Measurements from ENCODE around the gene FHIT. TPM values are rescaled to one million over a fixed set of nuclear protein-coding genes. Genes with fewer than 3 reads are reported as not detected.

Gene FHIT
- polyA plus RNA-seq, 1 of the 3 experiments (the other 2 are of a cell fraction), result 0.41 TPM

DNA sequence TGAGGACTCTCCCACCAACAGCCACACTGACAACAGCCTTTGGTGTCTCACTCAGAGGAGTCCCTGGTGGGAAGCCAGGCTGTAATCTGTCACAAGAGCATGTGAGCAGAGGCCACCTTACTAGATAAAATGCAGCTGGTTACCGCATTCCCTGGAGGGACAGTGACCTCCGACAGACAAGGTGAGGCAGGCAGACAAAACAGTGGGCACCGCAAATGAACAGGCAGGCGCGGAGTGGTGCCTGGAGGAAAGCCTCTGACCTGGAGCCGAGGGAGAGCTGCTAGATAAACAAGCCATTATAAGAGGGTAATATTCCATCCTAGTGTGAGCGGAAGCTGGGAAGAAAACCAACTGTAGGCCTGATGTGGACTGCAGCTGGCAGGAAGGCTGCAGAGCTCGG is 736.4 kb downstream of the FHIT start:
- Histone ChIP-seq H3K9me3 (no peaks in the 10 kb centered on the region), H3K36me3 (replicated peaks in 1 of 2; ENCODE audit: control insufficient read depth in 1 of 2, insufficient read depth in 2 of 2, low read length in 1 of 2) (no peaks in the 10 kb centered on the region), H3K4me3 (ENCODE audit: low read depth in 2 of 2, low read length in 1 of 2) (no peak overlapping the region), H3K4me1 (ENCODE audit: control insufficient read depth in 1 of 2, insufficient read depth in 2 of 2, low read depth in 1 of 2, low read length in 1 of 2) (peaks cover 0 to 5% of the 10 kb centered on the region in 2 experiments; a peak in 1 of 4 replicates), H3K4me2 (no peak overlapping the region), H2AFZ (ENCODE audit: low read depth) (no peak overlapping the region), H4K20me1 (ENCODE audit: insufficient read depth) (no peaks in the 10 kb centered on the region), H3F3A (replicated peaks; ENCODE audit: insufficient read depth) (no peaks in the 10 kb centered on the region), H3K9me2 (no peaks in the 10 kb centered on the region), H3K27me3 (ENCODE audit: insufficient read depth) (no peaks in the 10 kb centered on the region), H3K9ac (no peak overlapping the region), H3K27ac (ENCODE audit: low read depth in 2 of 2, low read length in 1 of 2) (no peak overlapping the region), H3K79me2 (ENCODE audit: insufficient read depth) (no peaks in the 10 kb centered on the region)
- 79% methylated on average over 8 of the region's 8 CpGs for WGBS (ENCODE audit: low lambda C conversion rate)
- TF ChIP-seq YY1 (IDR thresholded peaks at IDR 0.05; ENCODE audit: low read depth), result no peak
- no peak for DNase-seq
- CTCF ChIA-PET, result interaction anchor here (1.1 kb wide), 1 partner anchor 68 kb away, joined by 3 read pairs; no protein-coding TSS in a partner anchor
- POLR2A ChIA-PET, result interaction anchor here (1.0 kb wide), 1 partner anchor 17 kb away, joined by 6 read pairs; no protein-coding TSS in a partner anchor

DNA sequence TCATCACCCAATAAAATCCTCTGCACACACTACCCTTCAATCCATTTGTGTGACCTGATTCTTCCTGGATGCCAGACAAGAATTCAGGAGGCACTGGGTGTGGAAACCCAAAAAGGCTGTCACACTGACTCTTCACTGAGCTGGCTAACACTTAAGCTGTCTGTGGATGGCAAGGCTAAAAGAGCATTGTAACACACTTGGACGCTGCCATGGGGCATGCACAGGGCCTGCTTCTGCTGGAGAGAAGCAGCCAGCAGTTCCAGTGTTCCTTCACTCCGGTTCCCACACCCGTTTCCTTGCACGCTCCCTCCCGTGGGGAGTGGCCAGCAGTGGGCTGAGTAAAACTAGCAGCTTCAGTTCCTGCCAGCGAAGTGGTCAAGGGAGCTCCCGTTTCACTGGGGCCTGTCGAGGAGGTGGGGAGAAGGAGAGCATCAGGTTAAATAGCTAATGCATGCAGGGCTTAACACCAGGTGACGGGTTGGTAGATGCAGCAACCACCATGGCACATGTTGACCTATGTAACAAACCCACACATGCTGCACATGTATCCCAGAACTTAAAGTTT is 737.1 kb downstream of the FHIT start:
- Histone ChIP-seq H2AFZ (ENCODE audit: low read depth) (no peak overlapping the region), H3K27ac (ENCODE audit: low read depth in 2 of 2, low read length in 1 of 2) (no peak overlapping the region), H3K9ac (no peak overlapping the region), H3K9me3 (no peaks in the 10 kb centered on the region), H3K9me2 (no peaks in the 10 kb centered on the region), H3K4me2 (no peak overlapping the region), H4K20me1 (ENCODE audit: insufficient read depth) (no peaks in the 10 kb centered on the region), H3K4me3 (ENCODE audit: low read depth in 2 of 2, low read length in 1 of 2) (no peak overlapping the region), H3K4me1 (ENCODE audit: control insufficient read depth in 1 of 2, insufficient read depth in 2 of 2, low read depth in 1 of 2, low read length in 1 of 2) (peaks cover 0 to 5% of the 10 kb centered on the region in 2 experiments; a peak in 1 of 4 replicates), H3K27me3 (ENCODE audit: insufficient read depth) (no peaks in the 10 kb centered on the region), H3K79me2 (ENCODE audit: insufficient read depth) (no peaks in the 10 kb centered on the region), H3K36me3 (replicated peaks in 1 of 2; ENCODE audit: control insufficient read depth in 1 of 2, insufficient read depth in 2 of 2, low read length in 1 of 2) (no peaks in the 10 kb centered on the region), H3F3A (replicated peaks; ENCODE audit: insufficient read depth) (no peaks in the 10 kb centered on the region)
- CTCF ChIA-PET, result no interaction called here
- POLR2A ChIA-PET, result no interaction called here
- no peak for DNase-seq
- TF ChIP-seq, protein P1, sequence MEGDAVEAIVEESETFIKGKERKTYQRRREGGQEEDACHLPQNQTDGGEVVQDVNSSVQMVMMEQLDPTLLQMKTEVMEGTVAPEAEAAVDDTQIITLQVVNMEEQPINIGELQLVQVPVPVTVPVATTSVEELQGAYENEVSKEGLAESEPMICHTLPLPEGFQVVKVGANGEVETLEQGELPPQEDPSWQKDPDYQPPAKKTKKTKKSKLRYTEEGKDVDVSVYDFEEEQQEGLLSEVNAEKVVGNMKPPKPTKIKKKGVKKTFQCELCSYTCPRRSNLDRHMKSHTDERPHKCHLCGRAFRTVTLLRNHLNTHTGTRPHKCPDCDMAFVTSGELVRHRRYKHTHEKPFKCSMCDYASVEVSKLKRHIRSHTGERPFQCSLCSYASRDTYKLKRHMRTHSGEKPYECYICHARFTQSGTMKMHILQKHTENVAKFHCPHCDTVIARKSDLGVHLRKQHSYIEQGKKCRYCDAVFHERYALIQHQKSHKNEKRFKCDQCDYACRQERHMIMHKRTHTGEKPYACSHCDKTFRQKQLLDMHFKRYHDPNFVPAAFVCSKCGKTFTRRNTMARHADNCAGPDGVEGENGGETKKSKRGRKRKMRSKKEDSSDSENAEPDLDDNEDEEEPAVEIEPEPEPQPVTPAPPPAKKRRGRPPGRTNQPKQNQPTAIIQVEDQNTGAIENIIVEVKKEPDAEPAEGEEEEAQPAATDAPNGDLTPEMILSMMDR (IDR thresholded peaks at IDR 0.05), result no peak
- TF ChIP-seq SIN3A (IDR thresholded peaks at IDR 0.05; ENCODE audit: borderline replicate concordance, low read depth, low read length), result no peak
- TF ChIP-seq, protein P2, sequence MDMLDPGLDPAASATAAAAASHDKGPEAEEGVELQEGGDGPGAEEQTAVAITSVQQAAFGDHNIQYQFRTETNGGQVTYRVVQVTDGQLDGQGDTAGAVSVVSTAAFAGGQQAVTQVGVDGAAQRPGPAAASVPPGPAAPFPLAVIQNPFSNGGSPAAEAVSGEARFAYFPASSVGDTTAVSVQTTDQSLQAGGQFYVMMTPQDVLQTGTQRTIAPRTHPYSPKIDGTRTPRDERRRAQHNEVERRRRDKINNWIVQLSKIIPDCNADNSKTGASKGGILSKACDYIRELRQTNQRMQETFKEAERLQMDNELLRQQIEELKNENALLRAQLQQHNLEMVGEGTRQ (IDR thresholded peaks at IDR 0.05; ENCODE audit: borderline replicate concordance, low read depth, low read length), result no peak
- no peak for TF ChIP-seq POLR2AphosphoS5 (IDR thresholded peaks at IDR 0.05; ENCODE audit: low read depth, low read length)
- TF ChIP-seq GABPA (IDR thresholded peaks at IDR 0.05; ENCODE audit: low read depth), result no peak
- no peak for TF ChIP-seq RFX5 (IDR thresholded peaks at IDR 0.05; ENCODE audit: low read length)
- TF ChIP-seq, protein P3, sequence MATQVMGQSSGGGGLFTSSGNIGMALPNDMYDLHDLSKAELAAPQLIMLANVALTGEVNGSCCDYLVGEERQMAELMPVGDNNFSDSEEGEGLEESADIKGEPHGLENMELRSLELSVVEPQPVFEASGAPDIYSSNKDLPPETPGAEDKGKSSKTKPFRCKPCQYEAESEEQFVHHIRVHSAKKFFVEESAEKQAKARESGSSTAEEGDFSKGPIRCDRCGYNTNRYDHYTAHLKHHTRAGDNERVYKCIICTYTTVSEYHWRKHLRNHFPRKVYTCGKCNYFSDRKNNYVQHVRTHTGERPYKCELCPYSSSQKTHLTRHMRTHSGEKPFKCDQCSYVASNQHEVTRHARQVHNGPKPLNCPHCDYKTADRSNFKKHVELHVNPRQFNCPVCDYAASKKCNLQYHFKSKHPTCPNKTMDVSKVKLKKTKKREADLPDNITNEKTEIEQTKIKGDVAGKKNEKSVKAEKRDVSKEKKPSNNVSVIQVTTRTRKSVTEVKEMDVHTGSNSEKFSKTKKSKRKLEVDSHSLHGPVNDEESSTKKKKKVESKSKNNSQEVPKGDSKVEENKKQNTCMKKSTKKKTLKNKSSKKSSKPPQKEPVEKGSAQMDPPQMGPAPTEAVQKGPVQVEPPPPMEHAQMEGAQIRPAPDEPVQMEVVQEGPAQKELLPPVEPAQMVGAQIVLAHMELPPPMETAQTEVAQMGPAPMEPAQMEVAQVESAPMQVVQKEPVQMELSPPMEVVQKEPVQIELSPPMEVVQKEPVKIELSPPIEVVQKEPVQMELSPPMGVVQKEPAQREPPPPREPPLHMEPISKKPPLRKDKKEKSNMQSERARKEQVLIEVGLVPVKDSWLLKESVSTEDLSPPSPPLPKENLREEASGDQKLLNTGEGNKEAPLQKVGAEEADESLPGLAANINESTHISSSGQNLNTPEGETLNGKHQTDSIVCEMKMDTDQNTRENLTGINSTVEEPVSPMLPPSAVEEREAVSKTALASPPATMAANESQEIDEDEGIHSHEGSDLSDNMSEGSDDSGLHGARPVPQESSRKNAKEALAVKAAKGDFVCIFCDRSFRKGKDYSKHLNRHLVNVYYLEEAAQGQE (IDR thresholded peaks at IDR 0.05; ENCODE audit: low read depth, low read length), result no peak
- TF ChIP-seq RXRA (IDR thresholded peaks at IDR 0.05; ENCODE audit: borderline replicate concordance, low read depth), result no peak
- TF ChIP-seq, protein P4, sequence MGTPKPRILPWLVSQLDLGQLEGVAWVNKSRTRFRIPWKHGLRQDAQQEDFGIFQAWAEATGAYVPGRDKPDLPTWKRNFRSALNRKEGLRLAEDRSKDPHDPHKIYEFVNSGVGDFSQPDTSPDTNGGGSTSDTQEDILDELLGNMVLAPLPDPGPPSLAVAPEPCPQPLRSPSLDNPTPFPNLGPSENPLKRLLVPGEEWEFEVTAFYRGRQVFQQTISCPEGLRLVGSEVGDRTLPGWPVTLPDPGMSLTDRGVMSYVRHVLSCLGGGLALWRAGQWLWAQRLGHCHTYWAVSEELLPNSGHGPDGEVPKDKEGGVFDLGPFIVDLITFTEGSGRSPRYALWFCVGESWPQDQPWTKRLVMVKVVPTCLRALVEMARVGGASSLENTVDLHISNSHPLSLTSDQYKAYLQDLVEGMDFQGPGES (IDR thresholded peaks at IDR 0.05; ENCODE audit: low read depth, low read length), result no peak
- TF ChIP-seq NRF1 (IDR thresholded peaks at IDR 0.05; ENCODE audit: low read depth, low read length), result no peak
- TF ChIP-seq SMC3 (IDR thresholded peaks at IDR 0.05; ENCODE audit: low read depth, low read length), result no peak
- TF ChIP-seq FOXM1 (IDR thresholded peaks at IDR 0.05; ENCODE audit: low read depth), result no peak
- WGBS (ENCODE audit: low lambda C conversion rate), result 67% methylated on average over 9 of the region's 9 CpGs
